Transverse colon (tissue), 3 donors: ENCODE results near the gene FBRS.

Experiments used
- CTCF ChIP-seq, 5 experiments: fragments of 200-600 bp in 3 of 5; fragments of 450-650 bp in 2 of 5; sonication (generic) in 3 of 5; IDR thresholded peaks; 1 replicate in 2 of 5; 2 replicates in 3 of 5; pipeline ENCODE4 v1.5.1; 2016 to 2017; ENCODE audit warnings: antibody characterized with exemption in 5 of 5, inconsistent platforms in 3 of 5, mild to moderate bottlenecking in 2 of 5, moderate library complexity in 1 of 5
- EP300 ChIP-seq: sonication (generic); formaldehyde crosslinking; IDR thresholded peaks from one replicate; pipeline ENCODE4 v1.6.1; 2017; ENCODE audit warnings: antibody characterized with exemption, low read depth

DNA sequence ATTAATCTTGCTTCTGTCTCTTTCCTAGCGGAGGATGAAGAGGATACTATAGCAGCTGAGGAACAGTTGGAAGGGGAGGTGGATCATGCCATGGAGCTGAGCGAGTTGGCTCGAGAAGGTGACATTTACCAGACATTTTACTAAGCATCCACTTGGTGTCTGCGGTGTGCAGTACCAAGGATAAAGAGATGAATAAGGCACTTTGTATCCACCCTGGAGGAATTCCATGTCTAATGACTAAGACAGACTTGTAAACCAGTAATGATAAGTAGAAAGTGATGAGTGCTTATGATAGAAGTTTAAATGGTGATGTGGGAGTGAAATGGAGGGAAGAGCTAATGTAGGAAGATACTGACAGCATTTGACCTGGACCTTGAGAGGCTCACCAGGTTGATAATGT lies 52.7 kb downstream of the FBRS start:
- TF ChIP-seq EP300, result no peak
- TF ChIP-seq CTCF (IDR thresholded peaks at IDR 0.05), result no peak
